Choroid plexus epithelial cell (primary cell): ENCODE measurements around the gene RERE.

ENCODE experiments used
- DNase-seq: peaks from one replicate; pipeline ENCODE4 v3.0.0-alpha.2; 2010; ENCODE audit warnings: low read depth
- H3K4me3 ChIP-seq: 2 replicates; pipeline ENCODE4 v1.5.1; 2011; ENCODE audit warnings: low read depth, mild to moderate bottlenecking, control low read depth, low read length, moderate library complexity
- TF ChIP-seq, protein P1 (sequence below): conservative IDR thresholded peaks from 2 replicates; pipeline ENCODE4 v1.5.1; 2011; ENCODE audit warnings: low read depth, mild to moderate bottlenecking, control low read depth, inconsistent platforms, low read length, moderate library complexity

The RERE gene

DNA sequence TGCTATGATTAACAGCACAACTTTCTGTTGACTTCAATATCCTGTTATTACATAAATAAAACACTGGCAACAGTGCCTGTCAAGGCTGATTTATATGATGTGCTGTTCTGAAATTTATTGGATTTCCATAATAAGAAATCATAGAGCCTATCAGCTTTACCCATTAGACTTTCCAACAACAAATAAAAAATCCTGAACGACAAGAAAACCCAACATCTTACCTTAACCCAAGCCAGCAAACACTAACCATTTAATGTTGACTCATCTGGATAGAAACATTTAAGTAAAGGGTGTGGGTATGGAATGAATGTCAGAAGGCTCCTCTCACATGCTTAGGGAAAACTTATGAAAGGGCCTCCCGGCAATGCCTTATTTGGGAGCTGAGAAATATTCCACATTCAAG, 334.5 kb downstream of the RERE start:
- TF ChIP-seq, protein P1, sequence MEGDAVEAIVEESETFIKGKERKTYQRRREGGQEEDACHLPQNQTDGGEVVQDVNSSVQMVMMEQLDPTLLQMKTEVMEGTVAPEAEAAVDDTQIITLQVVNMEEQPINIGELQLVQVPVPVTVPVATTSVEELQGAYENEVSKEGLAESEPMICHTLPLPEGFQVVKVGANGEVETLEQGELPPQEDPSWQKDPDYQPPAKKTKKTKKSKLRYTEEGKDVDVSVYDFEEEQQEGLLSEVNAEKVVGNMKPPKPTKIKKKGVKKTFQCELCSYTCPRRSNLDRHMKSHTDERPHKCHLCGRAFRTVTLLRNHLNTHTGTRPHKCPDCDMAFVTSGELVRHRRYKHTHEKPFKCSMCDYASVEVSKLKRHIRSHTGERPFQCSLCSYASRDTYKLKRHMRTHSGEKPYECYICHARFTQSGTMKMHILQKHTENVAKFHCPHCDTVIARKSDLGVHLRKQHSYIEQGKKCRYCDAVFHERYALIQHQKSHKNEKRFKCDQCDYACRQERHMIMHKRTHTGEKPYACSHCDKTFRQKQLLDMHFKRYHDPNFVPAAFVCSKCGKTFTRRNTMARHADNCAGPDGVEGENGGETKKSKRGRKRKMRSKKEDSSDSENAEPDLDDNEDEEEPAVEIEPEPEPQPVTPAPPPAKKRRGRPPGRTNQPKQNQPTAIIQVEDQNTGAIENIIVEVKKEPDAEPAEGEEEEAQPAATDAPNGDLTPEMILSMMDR: no peak
- DNase-seq: peak; percentile 52
- H3K4me3 ChIP-seq: no peak overlapping the region

DNA sequence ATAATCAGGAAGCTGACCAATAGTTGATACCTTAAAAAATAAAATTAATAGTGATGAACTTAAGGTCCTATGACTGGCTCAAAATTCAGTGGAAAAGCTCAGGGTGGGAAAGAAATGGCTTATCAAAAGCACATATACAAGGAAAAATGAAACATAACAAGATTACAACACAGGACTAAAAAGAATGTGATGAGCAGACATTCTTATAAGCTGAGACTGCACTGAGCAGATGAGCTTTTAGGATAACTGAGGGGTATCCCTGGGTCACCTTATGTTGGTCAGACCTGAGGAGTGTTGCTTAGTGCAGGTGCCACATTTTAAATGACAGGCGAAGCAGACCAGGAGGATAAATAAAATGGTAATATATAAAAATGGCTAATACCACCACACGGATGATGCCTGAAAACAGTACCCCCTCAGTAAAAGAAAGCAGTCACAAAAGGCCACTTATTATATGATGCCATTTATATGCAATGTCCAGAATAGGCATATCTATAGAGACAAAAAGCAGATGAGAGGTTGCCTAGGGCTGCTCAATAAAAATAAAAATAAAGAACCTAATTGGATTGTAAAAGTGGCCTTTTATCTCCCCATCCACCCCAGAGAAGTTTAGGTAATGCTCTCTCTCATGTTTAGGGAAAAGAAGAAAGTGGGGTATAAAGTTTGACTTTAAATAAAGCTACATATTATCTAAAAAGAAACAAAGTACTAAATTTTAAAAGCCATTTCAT, 335.6 kb downstream of the RERE start:
- no peak overlapping the region for H3K4me3 ChIP-seq
- TF ChIP-seq, protein P1: no peak
- peak; percentile 66 for DNase-seq

DNA sequence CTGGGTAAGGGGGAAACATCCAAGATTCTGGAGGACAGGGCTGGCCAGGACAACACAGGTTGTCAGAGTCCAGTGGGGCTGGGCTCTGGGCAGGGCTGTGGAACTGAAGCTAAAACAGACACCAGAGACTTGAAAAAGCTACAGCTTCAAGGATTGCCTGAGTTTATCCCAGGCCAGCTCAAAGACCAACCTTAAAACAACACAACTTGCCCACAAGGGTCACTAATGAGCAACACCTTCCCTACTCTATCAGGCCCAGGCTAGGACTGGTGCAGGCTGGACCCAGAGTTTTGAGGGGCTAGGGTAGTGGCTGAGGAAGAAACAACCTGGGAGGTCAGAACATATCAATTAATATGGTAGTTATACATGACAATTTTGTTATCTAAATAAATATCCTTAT, 338.9 kb downstream of the RERE start:
- TF ChIP-seq, protein P1: no peak
- DNase-seq: no peak
- H3K4me3 ChIP-seq: no peak overlapping the region

DNA sequence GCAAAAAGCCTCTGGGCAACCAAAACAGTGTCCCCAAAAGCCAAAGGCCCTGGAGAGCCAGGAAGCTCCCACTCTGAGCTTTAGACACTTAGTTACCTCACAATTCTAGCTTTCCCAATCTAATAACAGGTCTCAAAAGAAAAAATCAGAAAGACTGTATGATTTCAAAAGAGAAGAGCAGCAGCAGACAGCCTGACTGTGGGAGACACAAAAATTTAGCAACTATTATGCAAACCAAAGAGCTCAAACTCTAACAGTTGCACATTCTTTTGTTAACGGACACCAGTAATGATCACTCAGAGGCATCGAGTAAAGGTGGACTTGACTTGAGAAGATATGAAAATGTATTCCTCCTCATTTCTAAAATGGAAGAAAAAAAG, 339.5 kb downstream of the RERE start:
- H3K4me3 ChIP-seq: no peak overlapping the region
- DNase-seq: peak; percentile 71
- TF ChIP-seq, protein P1: no peak

DNA sequence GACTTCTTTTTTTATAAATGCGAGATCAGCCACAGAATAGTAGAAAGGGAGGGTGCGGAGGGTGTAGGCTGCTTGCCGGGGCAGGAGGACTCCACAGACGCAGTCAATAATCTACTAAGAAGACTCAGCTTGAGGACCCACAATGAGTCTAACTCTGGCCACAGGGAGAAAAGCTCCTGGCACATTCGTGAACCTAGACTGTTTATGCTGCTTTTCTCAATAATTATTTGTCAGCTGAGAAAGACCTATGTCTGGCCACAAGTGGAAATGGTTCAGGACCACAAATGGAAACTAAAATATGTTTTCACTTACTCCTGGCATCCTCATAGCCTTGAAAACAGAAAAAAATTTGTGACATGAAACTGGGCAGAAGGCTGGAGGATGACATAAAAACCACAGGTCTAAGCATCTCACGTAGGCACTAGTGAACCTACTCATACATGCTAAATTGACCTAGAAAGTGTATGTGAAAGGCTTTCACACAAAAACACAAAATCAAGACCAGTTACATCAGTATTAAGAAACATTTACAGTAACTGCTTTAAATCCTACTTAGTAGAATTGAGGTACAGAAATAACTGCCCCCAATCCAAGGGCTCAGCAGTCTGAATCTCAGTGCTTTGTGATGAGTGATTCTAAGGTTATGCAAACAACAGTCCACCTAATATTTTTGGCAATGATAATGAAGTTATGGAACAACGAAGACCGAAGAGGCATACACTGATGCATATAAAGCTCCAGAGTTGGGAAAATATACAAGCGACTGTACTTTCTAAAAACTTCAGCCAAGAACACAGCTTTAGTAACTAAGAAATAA, 340.1 kb downstream of the RERE start:
- H3K4me3 ChIP-seq: no peak overlapping the region
- TF ChIP-seq, protein P1: no peak
- peak; percentile 55 for DNase-seq

DNA sequence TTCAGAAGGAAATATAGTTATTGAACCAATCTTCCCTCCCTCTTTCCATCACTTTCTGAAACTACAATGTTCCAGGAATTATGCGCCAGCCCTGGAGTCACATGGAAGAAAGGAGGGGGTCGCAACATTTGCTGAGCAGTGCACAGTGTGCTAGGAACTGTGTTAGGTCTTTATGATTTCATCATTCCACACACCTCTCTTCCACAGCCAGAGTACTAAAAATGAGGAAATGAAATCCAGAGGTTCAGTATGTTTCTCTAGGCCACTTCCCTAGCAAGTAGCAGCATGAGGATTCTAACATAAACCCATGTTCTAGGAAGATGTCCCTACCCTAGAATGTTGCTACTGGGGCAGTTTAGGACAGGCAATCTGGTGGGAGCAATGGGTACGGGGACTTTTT, 341.4 kb downstream of the RERE start:
- no peak for DNase-seq
- TF ChIP-seq, protein P1: no peak
- no peak overlapping the region for H3K4me3 ChIP-seq
